ENCODE data around the gene ANKS4B. TPM values are rescaled to one million over a fixed set of nuclear protein-coding genes. Genes with fewer than 3 reads are reported as not detected.
A peak's percentile ranks its signal among the peaks of the same experiment; 100 is the strongest.

The ANKS4B gene, protein sequence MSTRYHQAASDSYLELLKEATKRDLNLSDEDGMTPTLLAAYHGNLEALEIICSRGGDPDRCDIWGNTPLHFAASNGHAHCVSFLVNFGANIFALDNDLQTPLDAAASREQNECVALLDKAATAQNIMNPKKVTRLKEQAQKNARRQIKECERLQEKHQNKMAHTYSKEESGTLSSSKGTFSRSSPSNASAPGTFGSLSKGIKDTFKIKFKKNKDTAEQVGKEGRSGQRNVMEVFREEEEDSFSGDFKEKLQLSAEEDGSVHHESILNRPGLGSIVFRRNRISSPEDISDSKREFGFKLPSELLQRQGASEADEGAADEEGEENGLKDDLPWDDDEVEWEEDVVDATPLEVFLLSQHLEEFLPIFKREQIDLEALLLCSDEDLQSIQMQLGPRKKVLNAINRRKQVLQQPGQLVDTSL
- total RNA-seq = 1.4 TPM
- 9.7 TPM for polyA plus RNA-seq (ENCODE audit: insufficient read depth, low read depth, low replicate concordance)
- long read RNA-seq, donor 1 = 0 reads
- long read RNA-seq, donor 2, full-length matches to known transcripts = 1 of 1 reads
- long read RNA-seq, donor 2, partial matches to known transcripts = 0 of 1 reads
- long read RNA-seq, donor 2, other reads (novel, unspliced or antisense) = 0 of 1 reads
- long read RNA-seq, donor 3, full-length matches to known transcripts = 1 of 1 reads
- long read RNA-seq, donor 3, partial matches to known transcripts = 0 of 1 reads
- long read RNA-seq, donor 3, other reads (novel, unspliced or antisense) = 0 of 1 reads
- long read RNA-seq, donor 4, full-length matches to known transcripts = 4 of 4 reads
- long read RNA-seq, donor 4, partial matches to known transcripts = 0 of 4 reads
- long read RNA-seq, donor 4, other reads (novel, unspliced or antisense) = 0 of 4 reads
- long read RNA-seq, donor 5, full-length matches to known transcripts = 1 of 1 reads
- long read RNA-seq, donor 5, partial matches to known transcripts = 0 of 1 reads
- long read RNA-seq, donor 5, other reads (novel, unspliced or antisense) = 0 of 1 reads
- long read RNA-seq, donor 6 = 0 reads
- long read RNA-seq, donor 7, full-length matches to known transcripts = 2 of 5 reads
- long read RNA-seq, donor 7, partial matches to known transcripts = 0 of 5 reads
- long read RNA-seq, donor 7, other reads (novel, unspliced or antisense) = 3 of 5 reads
- long read RNA-seq, donor 8, full-length matches to known transcripts = 2 of 2 reads
- long read RNA-seq, donor 8, partial matches to known transcripts = 0 of 2 reads
- long read RNA-seq, donor 8, other reads (novel, unspliced or antisense) = 0 of 2 reads
- long read RNA-seq, donor 9 = 0 reads
- long read RNA-seq, donor 10, full-length matches to known transcripts = 3 of 3 reads
- long read RNA-seq, donor 10, partial matches to known transcripts = 0 of 3 reads
- long read RNA-seq, donor 10, other reads (novel, unspliced or antisense) = 0 of 3 reads

DNA sequence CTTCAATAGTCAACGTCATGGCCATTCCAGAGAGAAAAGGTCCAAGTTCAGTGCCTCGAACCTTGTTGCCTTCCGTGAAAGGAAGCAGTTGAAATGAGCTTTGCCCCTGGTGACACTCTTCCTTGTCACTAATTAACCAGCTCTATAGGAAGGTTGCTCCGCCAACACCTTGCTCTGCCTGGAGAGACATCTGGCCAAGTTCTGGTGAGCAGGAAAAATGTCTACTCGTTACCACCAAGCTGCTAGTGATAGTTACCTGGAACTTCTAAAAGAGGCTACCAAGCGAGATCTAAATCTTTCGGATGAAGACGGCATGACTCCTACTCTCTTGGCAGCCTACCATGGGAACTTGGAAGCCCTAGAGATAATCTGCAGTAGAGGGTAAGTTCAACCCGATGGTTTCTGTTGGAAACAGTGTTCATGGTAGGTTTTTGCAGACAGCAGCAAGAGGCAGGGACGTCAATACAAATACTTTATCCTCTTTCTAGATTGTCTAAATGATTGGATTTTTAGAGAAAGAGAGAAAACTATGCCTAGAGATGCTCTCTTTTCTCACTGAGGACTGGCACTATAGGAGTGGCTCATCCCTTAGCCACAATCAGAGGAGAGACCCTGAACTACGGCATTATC is at the start of gene ANKS4B:
ANKS4B (plus strand) TSS at position 179 of the 630 bp plus-strand sequence; CDS start at position 218, 39 bp downstream.
- Histone ChIP-seq H3K36me3 (ENCODE audit: control insufficient read depth in 2 of 3, insufficient read depth in 3 of 3, low read length in 3 of 3) (no peaks in the 10 kb centered on the region), H3K9ac (ENCODE audit: low read length in 3 of 3) (peak within 1 kb of the TSS in 1 of 3 donors; percentile 75), H3K4me1 (ENCODE audit: control insufficient read depth in 2 of 3, insufficient read depth in 2 of 3, low read depth in 1 of 3, low read length in 3 of 3) (peaks cover 0 to 16% (median 0%) of the 10 kb centered on the region in 3 donors), H3K27me3 (ENCODE audit: control insufficient read depth, insufficient read depth, low read length) (no peaks in the 10 kb centered on the region), H3K27ac (ENCODE audit: low read depth in 2 of 2, low read length in 2 of 2) (peak within 1 kb of the TSS in 1 of 2 donors; percentile 67), H3K9me3 (ENCODE audit: control insufficient read depth in 2 of 3, insufficient read depth in 1 of 3, low read length in 3 of 3) (no peaks in the 10 kb centered on the region), H3K4me3 (ENCODE audit: low read length in 3 of 3) (peak within 1 kb of the TSS; percentile 11 to 92 (median 71))
- intact Hi-C loops (cut with DNase I) = no loop called here
- FAIRE-seq (no peak), DNase-seq (peak in 2 of 5 donors; percentile 25 to 59)
- no peak for TF ChIP-seq CTCF (IDR thresholded peaks at IDR 0.05; ENCODE audit: borderline replicate concordance, extremely low read depth, insufficient read depth)

DNA sequence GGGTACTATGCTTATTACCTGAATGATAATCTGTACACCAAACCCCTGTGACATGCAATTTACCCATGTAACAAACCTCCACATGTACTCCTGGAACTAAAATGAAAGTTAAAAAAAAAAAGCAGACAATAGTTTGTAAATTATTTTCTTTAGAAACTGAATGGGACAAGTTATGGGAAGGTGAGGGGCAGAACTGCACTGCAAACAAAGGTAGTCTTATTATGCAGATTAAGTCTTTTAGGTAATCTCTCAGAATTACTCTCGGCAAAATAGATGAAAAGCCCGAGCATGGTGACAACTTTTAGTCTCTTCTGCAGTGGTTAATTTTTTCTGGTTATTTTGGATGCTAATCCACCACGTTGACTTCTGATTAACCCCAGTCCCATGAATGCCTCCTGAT is 49.5 kb upstream of the ANKS4B start:
- Histone ChIP-seq H3K9me3 (ENCODE audit: control insufficient read depth in 2 of 3, insufficient read depth in 1 of 3, low read length in 3 of 3) (no peaks in the 10 kb centered on the region), H3K27ac (ENCODE audit: low read depth in 2 of 2, low read length in 2 of 2) (no peak overlapping the region), H3K9ac (ENCODE audit: low read length in 3 of 3) (no peak overlapping the region), H3K4me3 (ENCODE audit: low read length in 3 of 3) (no peak overlapping the region), H3K27me3 (ENCODE audit: control insufficient read depth, insufficient read depth, low read length) (no peaks in the 10 kb centered on the region), H3K4me1 (ENCODE audit: control insufficient read depth in 2 of 3, insufficient read depth in 2 of 3, low read depth in 1 of 3, low read length in 3 of 3) (no peaks in the 10 kb centered on the region), H3K36me3 (ENCODE audit: control insufficient read depth in 2 of 3, insufficient read depth in 3 of 3, low read length in 3 of 3) (peaks cover 0 to 18% (median 6%) of the 10 kb centered on the region in 3 donors)
- no peak for DNase-seq
- no peak for TF ChIP-seq CTCF (IDR thresholded peaks at IDR 0.05; ENCODE audit: borderline replicate concordance, extremely low read depth, insufficient read depth)
- no peak for FAIRE-seq
- intact Hi-C loops (cut with DNase I) = no loop called here

DNA sequence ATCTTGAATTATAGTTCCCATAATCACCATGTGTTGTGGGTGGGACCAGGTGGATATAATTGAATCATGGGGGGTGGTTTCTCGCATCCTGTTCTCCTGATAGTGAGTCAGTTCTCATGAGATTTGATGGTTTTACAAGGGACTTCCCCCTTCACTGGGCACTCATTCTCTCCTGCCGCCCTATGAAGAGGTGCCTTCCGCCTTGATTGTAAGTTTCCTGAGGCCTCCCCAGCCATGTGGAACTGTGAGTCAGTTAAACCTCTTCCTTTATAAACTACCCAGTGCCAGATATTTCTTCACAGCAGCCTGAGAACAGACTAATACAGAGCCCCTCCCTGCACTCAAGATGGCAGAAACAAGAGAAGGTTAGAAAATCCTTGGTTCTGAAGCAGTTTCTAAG is 48.7 kb upstream of the ANKS4B start:
- Histone ChIP-seq H3K9ac (ENCODE audit: low read length in 3 of 3) (no peak overlapping the region), H3K4me3 (ENCODE audit: low read length in 3 of 3) (no peak overlapping the region), H3K4me1 (ENCODE audit: control insufficient read depth in 2 of 3, insufficient read depth in 2 of 3, low read depth in 1 of 3, low read length in 3 of 3) (no peaks in the 10 kb centered on the region), H3K27ac (ENCODE audit: low read depth in 2 of 2, low read length in 2 of 2) (no peak overlapping the region), H3K27me3 (ENCODE audit: control insufficient read depth, insufficient read depth, low read length) (no peaks in the 10 kb centered on the region), H3K9me3 (ENCODE audit: control insufficient read depth in 2 of 3, insufficient read depth in 1 of 3, low read length in 3 of 3) (no peaks in the 10 kb centered on the region), H3K36me3 (ENCODE audit: control insufficient read depth in 2 of 3, insufficient read depth in 3 of 3, low read length in 3 of 3) (peaks cover 0 to 18% (median 6%) of the 10 kb centered on the region in 3 donors)
- FAIRE-seq (no peak), DNase-seq (no peak)
- TF ChIP-seq CTCF (IDR thresholded peaks at IDR 0.05; ENCODE audit: borderline replicate concordance, extremely low read depth, insufficient read depth) = no peak
- intact Hi-C loops (cut with DNase I) = no loop called here
